ENCODE data around the gene WARS2. TPM values are rescaled to one million over a fixed set of nuclear protein-coding genes. Genes with fewer than 3 reads are reported as not detected.

The WARS2 gene
- total RNA-seq, 2 experiments from 2014 or later = 7.0 to 11.0 TPM

GRCh38 chr1:118985640-118986554 is 154.6 kb downstream of the WARS2 start:
- H3K27ac ChIP-seq (ENCODE audit: low read depth, low read length, poor library complexity, severe bottlenecking) = no peak overlapping the region
- intact Hi-C loops (cut with micrococcal nuclease; ENCODE audit: unreplicated experiment) = no loop called here
- no peak overlapping the region for H2AFZ ChIP-seq (ENCODE audit: low read length)
- H3K9me3 ChIP-seq (ENCODE audit: low read length) = no peaks in the 10 kb centered on the region
- no TSS peak for BruUV-seq (replicated peaks)
- no peaks in the 10 kb centered on the region for H3K4me1 ChIP-seq (ENCODE audit: insufficient read depth, low read length, poor library complexity, severe bottlenecking)
- H4K20me1 ChIP-seq (ENCODE audit: insufficient read depth, low read length) = no peaks in the 10 kb centered on the region
- H3K79me2 ChIP-seq (ENCODE audit: insufficient read depth, low read depth, low read length) = no peaks in the 10 kb centered on the region
- TF ChIP-seq EZH2phosphoT487 (IDR thresholded peaks at IDR 0.05; ENCODE audit: borderline replicate concordance, low read depth, low read length) (no peak), CTCF (conservative IDR thresholded peaks at IDR 0.05; ENCODE audit: low read length) (no peak)
- ChIA-PET CTCF (ENCODE audit: unreplicated experiment) (no interaction called here), POLR2A (no interaction called here)
- no peak for DNase-seq (ENCODE audit: low spot score)
- no peaks in the 10 kb centered on the region for H3K36me3 ChIP-seq (ENCODE audit: insufficient read depth, low read length)
- H3K4me3 ChIP-seq (ENCODE audit: low read depth, low read length, poor library complexity, severe bottlenecking) = no peak overlapping the region
- no peaks in the 10 kb centered on the region for H3K9me2 ChIP-seq (ENCODE audit: insufficient read depth, low read length)
- H3K4me2 ChIP-seq (ENCODE audit: low read length) = no peak overlapping the region

GRCh38 chr1:118984722-118985639 is 155.5 kb downstream of the WARS2 start:
- intact Hi-C loops (cut with micrococcal nuclease; ENCODE audit: unreplicated experiment) = no loop called here
- no peaks in the 10 kb centered on the region for H3K9me3 ChIP-seq (ENCODE audit: low read length)
- H3K4me2 ChIP-seq (ENCODE audit: low read length) = no peak overlapping the region
- H3K79me2 ChIP-seq (ENCODE audit: insufficient read depth, low read depth, low read length) = no peaks in the 10 kb centered on the region
- DNase-seq (ENCODE audit: low spot score) = no peak
- H3K4me1 ChIP-seq (ENCODE audit: insufficient read depth, low read length, poor library complexity, severe bottlenecking) = no peaks in the 10 kb centered on the region
- TF ChIP-seq EZH2phosphoT487 (IDR thresholded peaks at IDR 0.05; ENCODE audit: borderline replicate concordance, low read depth, low read length) = no peak
- no peak for TF ChIP-seq CTCF (conservative IDR thresholded peaks at IDR 0.05; ENCODE audit: low read length)
- ChIA-PET CTCF (ENCODE audit: unreplicated experiment) (no interaction called here), POLR2A (no interaction called here)
- H3K36me3 ChIP-seq (ENCODE audit: insufficient read depth, low read length) = no peaks in the 10 kb centered on the region
- no peaks in the 10 kb centered on the region for H3K9me2 ChIP-seq (ENCODE audit: insufficient read depth, low read length)
- BruUV-seq (replicated peaks) = no TSS peak
- no peak overlapping the region for H3K27ac ChIP-seq (ENCODE audit: low read depth, low read length, poor library complexity, severe bottlenecking)
- H2AFZ ChIP-seq (ENCODE audit: low read length) = no peak overlapping the region
- no peak overlapping the region for H3K4me3 ChIP-seq (ENCODE audit: low read depth, low read length, poor library complexity, severe bottlenecking)
- H4K20me1 ChIP-seq (ENCODE audit: insufficient read depth, low read length) = no peaks in the 10 kb centered on the region
